Glutamatergic neuron (in vitro differentiated cells): Measurements from ENCODE around the gene SLC24A3. TPM values are rescaled to one million over a fixed set of nuclear protein-coding genes. Genes with fewer than 3 reads are reported as not detected.

Source experiments
- DNase-seq: peaks from one replicate; pipeline ENCODE4 v3.0.0; 2022
- H3K27ac Mint-ChIP-seq: one replicate; pipeline ENCODE4 v1.8.0; 2020; ENCODE audit warnings: mild to moderate bottlenecking, mixed read lengths, inconsistent platforms; ENCODE audit not compliant: unreplicated experiment
- H3K27me3 Mint-ChIP-seq: one replicate; pipeline ENCODE4 v1.8.0; 2020; ENCODE audit warnings: mild to moderate bottlenecking, moderate library complexity, mixed read lengths, inconsistent platforms; ENCODE audit not compliant: unreplicated experiment
- H3K36me3 Mint-ChIP-seq: one replicate; pipeline ENCODE4 v1.8.0; 2020; ENCODE audit warnings: mild to moderate bottlenecking, mixed read lengths, inconsistent platforms; ENCODE audit not compliant: unreplicated experiment
- H3K4me1 Mint-ChIP-seq: one replicate; pipeline ENCODE4 v1.8.0; 2020; ENCODE audit warnings: mild to moderate bottlenecking, low read depth, mixed read lengths, inconsistent platforms; ENCODE audit not compliant: unreplicated experiment
- H3K4me3 Mint-ChIP-seq: one replicate; pipeline ENCODE4 v1.8.0; 2020; ENCODE audit warnings: mild to moderate bottlenecking, mixed read lengths, inconsistent platforms; ENCODE audit not compliant: unreplicated experiment
- H3K9me3 Mint-ChIP-seq: one replicate; pipeline ENCODE4 v1.8.0; 2020; ENCODE audit warnings: mild to moderate bottlenecking, moderate library complexity, mixed read lengths, inconsistent platforms; ENCODE audit not compliant: unreplicated experiment
- CTCF ChIP-seq: fragments of 200-600 bp; sonication (generic); IDR thresholded peaks from one replicate; pipeline ENCODE4 v1.5.0; 2021; ENCODE audit not compliant: partially characterized antibody, unreplicated experiment
- total RNA-seq: library from RNA; stranded (reverse); fragmentation: NEBNext Ultra II Directional; extraction: Animal tissue kit (Norgen Biotek cat#: 25700); gene quantifications from one replicate; pipeline ENCODE4 v1.2.1, GENCODE V29; 2021; ENCODE audit not compliant: unreplicated experiment

SLC24A3 gene
- total RNA-seq, 1 donor from 2014 or later, result 9.7 TPM

DNA sequence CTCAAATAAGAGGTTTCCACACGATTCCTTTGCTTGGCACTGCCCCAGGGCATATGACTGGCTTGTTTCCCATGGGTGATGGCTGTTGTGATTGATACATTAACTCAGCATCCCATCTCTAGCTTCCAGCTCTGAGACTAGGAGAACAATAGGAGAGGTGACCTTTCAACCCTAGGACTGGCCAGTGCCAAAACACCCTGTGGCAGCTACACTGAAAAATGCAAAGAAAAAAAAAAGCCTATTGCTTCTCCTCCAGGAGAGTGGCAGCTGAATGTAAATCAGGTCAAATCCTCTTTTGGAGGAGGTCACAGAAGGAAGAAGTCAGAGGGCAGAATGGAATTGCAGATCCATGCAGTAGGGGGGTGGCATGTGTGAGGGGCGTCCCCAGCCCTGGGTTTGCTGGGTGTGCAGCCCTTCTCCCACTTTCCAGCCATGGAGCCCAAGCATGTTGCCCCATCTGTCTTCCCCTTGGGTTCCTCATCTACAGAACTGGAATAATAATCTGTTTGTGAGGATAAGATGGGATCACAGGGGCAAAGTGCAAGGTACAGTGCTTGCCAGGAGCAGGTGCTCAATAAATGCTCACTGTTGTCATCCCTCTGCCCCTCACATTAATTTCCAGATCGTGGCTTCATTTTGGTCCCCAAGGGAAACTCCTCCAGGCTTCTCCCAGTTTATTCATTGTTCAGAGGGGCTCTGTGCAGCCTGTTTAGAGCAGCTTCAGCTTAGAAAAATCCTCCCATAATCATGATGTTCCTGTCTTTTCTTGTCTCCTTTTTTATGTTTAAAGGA is 300.6 kb downstream of the SLC24A3 start:
- Mint-ChIP-seq H3K27ac (no peak overlapping the region), H3K4me3 (no peak overlapping the region), H3K9me3 (peaks cover 7% of the 10 kb centered on the region), H3K4me1 (peaks cover 16% of the 10 kb centered on the region), H3K27me3 (peaks cover 8% of the 10 kb centered on the region), H3K36me3 (peaks cover 5% of the 10 kb centered on the region)
- DNase-seq, result no peak
- TF ChIP-seq CTCF, result no peak

GRCh38 chr20:19515074-19515473 is 302.6 kb downstream of the SLC24A3 start:
- TF ChIP-seq CTCF, result no peak
- peaks cover 5% of the 10 kb centered on the region for H3K27me3 Mint-ChIP-seq
- H3K27ac Mint-ChIP-seq, result no peak overlapping the region
- H3K4me1 Mint-ChIP-seq, result peaks cover 23% of the 10 kb centered on the region
- DNase-seq, result no peak
- H3K36me3 Mint-ChIP-seq, result peaks cover 14% of the 10 kb centered on the region
- H3K4me3 Mint-ChIP-seq, result no peak overlapping the region
- peaks cover 12% of the 10 kb centered on the region for H3K9me3 Mint-ChIP-seq

- Mint-ChIP-seq H3K4me3 (no peak overlapping the region), H3K27me3 (peaks cover 6% of the 10 kb centered on the region), H3K27ac (no peak overlapping the region), H3K36me3 (peaks cover 12% of the 10 kb centered on the region), H3K4me1 (peaks cover 34% of the 10 kb centered on the region), H3K9me3 (peaks cover 14% of the 10 kb centered on the region)
- no peak for DNase-seq
- no peak for TF ChIP-seq CTCF
These were observed 307.0 kb downstream of the SLC24A3 start for GRCh38 chr20:19519466-19519865.

GRCh38 chr20:19520261-19520660 is 307.8 kb downstream of the SLC24A3 start:
- H3K27ac Mint-ChIP-seq, result peak overlapping the region; percentile 53
- peaks cover 34% of the 10 kb centered on the region for H3K4me1 Mint-ChIP-seq
- peak; percentile 52 for DNase-seq
- peaks cover 9% of the 10 kb centered on the region for H3K36me3 Mint-ChIP-seq
- H3K4me3 Mint-ChIP-seq, result peak overlapping the region; percentile 67
- H3K27me3 Mint-ChIP-seq, result peaks cover 5% of the 10 kb centered on the region
- H3K9me3 Mint-ChIP-seq, result peaks cover 13% of the 10 kb centered on the region
- no peak for TF ChIP-seq CTCF

DNA sequence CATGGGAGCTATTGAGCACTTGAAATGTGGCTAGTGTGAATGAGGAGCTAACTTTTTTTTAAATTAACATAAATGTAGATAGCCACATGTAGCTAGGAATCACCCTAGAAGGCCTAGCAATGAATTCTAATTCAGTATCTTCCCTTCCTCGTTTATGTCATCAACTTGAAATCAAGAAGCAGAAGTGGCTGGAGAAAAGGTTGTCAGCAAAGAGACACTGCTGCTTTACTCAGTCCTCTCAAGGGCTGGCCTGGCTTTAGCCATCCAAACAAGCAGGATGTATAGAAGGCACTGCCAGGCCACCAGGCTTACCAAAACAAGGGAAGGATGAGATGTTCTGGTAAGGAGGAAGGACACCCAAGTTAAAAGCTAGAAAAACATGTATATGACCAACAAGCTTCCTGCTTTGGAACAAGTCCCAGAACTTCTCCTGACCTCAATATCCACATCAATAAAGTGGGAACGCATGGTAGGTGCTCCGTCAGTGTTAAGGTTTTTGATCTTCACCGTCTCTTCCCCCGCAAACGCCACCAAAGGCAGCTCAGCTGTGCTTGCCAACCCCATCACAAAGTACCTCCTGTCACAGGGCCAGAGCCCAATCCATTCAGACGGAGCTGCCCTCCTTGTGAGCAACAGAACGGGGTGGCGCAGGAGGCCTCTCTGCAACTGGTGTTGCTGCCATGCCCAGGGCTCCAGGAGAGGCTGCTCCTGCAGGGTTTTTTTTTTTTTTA is 309.8 kb downstream of the SLC24A3 start:
- H3K27me3 Mint-ChIP-seq, result peaks cover 5% of the 10 kb centered on the region
- peaks cover 34% of the 10 kb centered on the region for H3K4me1 Mint-ChIP-seq
- DNase-seq, result no peak
- no peak overlapping the region for H3K27ac Mint-ChIP-seq
- H3K9me3 Mint-ChIP-seq, result peaks cover 13% of the 10 kb centered on the region
- no peak for TF ChIP-seq CTCF
- H3K36me3 Mint-ChIP-seq, result peaks cover 9% of the 10 kb centered on the region
- H3K4me3 Mint-ChIP-seq, result no peak overlapping the region
